ENCODE data around the gene MOK. TPM values are rescaled to one million over a fixed set of nuclear protein-coding genes. Genes with fewer than 3 reads are reported as not detected.

The MOK gene
- total RNA-seq, 1 donor: 40.6 TPM

GRCh38 chr14:102203382-102203781 lies 101.6 kb downstream of the MOK start:
- TF ChIP-seq CTCF (IDR thresholded peaks at IDR 0.05; ENCODE audit: insufficient read depth, low read length): no peak
- no peak for DNase-seq (ENCODE audit: low read depth)
- H3K4me3 ChIP-seq (ENCODE audit: low read depth, low read length): no peak overlapping the region

- no peak overlapping the region for H3K4me3 ChIP-seq (ENCODE audit: low read depth, low read length)
- TF ChIP-seq CTCF (IDR thresholded peaks at IDR 0.05; ENCODE audit: insufficient read depth, low read length): no peak
- no peak for DNase-seq (ENCODE audit: low read depth)
These were observed 102.0 kb downstream of the MOK start for GRCh38 chr14:102202944-102203343.

- H3K4me3 ChIP-seq (ENCODE audit: low read depth, low read length): no peak overlapping the region
- TF ChIP-seq CTCF (IDR thresholded peaks at IDR 0.05; ENCODE audit: insufficient read depth, low read length): no peak
- DNase-seq (ENCODE audit: low read depth): no peak
These were observed 103.2 kb downstream of the MOK start for GRCh38 chr14:102201776-102202175.

GRCh38 chr14:102201353-102201738 lies 103.6 kb downstream of the MOK start:
- no peak for DNase-seq (ENCODE audit: low read depth)
- TF ChIP-seq CTCF (IDR thresholded peaks at IDR 0.05; ENCODE audit: insufficient read depth, low read length): no peak
- H3K4me3 ChIP-seq (ENCODE audit: low read depth, low read length): no peak overlapping the region

DNA sequence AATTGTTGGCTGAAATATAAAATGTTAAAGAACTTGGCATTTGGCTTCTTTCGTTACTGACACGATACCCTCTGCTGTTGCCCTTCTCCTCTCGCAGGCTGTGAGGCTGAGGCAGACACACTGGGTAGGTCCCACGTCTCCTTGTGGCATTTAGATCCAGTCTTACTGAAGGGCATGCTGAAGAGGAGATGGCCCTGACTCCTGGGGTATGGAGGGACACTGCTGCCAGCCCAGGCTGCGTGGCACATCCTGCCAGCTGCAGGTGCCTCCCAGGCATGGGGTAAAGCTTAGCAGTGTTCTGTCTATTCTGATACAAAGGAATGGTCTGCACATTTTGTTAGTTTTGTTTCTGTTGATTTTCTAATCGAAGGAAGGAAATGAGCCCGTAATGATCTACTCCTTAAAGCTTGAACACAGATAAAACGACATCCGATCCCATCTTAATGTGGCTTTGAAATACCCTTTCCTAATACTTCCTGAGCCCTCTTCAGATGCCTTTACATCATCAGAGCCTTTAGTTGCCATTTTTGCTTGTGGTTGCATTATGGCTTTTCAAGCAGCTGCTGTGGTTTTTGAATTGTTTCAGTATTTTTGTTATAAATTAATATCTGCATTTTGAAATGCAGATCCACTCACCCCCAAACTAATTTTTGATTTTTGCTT lies 104.1 kb downstream of the MOK start:
- TF ChIP-seq CTCF (IDR thresholded peaks at IDR 0.05; ENCODE audit: insufficient read depth, low read length): no peak
- no peak overlapping the region for H3K4me3 ChIP-seq (ENCODE audit: low read depth, low read length)
- no peak for DNase-seq (ENCODE audit: low read depth)

- no peak for DNase-seq (ENCODE audit: low read depth)
- no peak overlapping the region for H3K4me3 ChIP-seq (ENCODE audit: low read depth, low read length)
- no peak for TF ChIP-seq CTCF (IDR thresholded peaks at IDR 0.05; ENCODE audit: insufficient read depth, low read length)
These were observed 107.6 kb downstream of the MOK start for GRCh38 chr14:102197317-102197853.

GRCh38 chr14:102196902-102197230 lies 108.1 kb downstream of the MOK start:
- no peak overlapping the region for H3K4me3 ChIP-seq (ENCODE audit: low read depth, low read length)
- TF ChIP-seq CTCF (IDR thresholded peaks at IDR 0.05; ENCODE audit: insufficient read depth, low read length): no peak
- no peak for DNase-seq (ENCODE audit: low read depth)
